Neural progenitor cell (in vitro differentiated cells): ENCODE results near the gene ARID2. TPM values are rescaled to one million over a fixed set of nuclear protein-coding genes. Genes with fewer than 3 reads are reported as not detected.

Experiments
- DNase-seq: peaks from one replicate; pipeline ENCODE4 v3.0.0-alpha.2; 2016; ENCODE audit warnings: low spot score
- H2AFZ ChIP-seq: fragments of 200-600 bp; sonication (generic); replicated peaks from 2 replicates; pipeline ENCODE4 v1.6.1; 2016; ENCODE audit warnings: antibody characterized with exemption
- H3F3A ChIP-seq: fragments of 200-600 bp; sonication (generic); 2 replicates; pipeline ENCODE4 v1.6.1; 2016; ENCODE audit warnings: antibody characterized with exemption, low read depth
- H3K27ac ChIP-seq: fragments of 200-600 bp; sonication (generic); 2 replicates; pipeline ENCODE4 v1.5.1; 2016; ENCODE audit warnings: mild to moderate bottlenecking
- H3K27me3 ChIP-seq: fragments of 200-600 bp; sonication (generic); 2 replicates; pipeline ENCODE4 v1.6.1; 2016; ENCODE audit warnings: mild to moderate bottlenecking, moderate library complexity
- H3K36me3 ChIP-seq: fragments of 200-600 bp; sonication (generic); 2 replicates; pipeline ENCODE4 v1.5.1; 2016
- H3K4me1 ChIP-seq: fragments of 200-600 bp; sonication (generic); 2 replicates; pipeline ENCODE4 v1.6.1; 2016; ENCODE audit warnings: mixed run types
- H3K4me2 ChIP-seq: fragments of 200-600 bp; sonication (generic); 2 replicates; pipeline ENCODE4 v1.6.1; 2016
- H3K4me3 ChIP-seq: fragments of 200-600 bp; sonication (generic); 2 replicates; pipeline ENCODE4 v1.5.1; 2016
- H3K79me2 ChIP-seq: fragments of 200-600 bp; sonication (generic); 2 replicates; pipeline ENCODE4 v1.6.1; 2016; ENCODE audit warnings: low read depth
- H3K9ac ChIP-seq: fragments of 200-600 bp; sonication (generic); 2 replicates; pipeline ENCODE4 v1.6.1; 2016
- H3K9me3 ChIP-seq: fragments of 200-600 bp; sonication (generic); 2 replicates; pipeline ENCODE4 v1.5.1; 2016; ENCODE audit warnings: low read depth
- H4K20me1 ChIP-seq: fragments of 200-600 bp; sonication (generic); 2 replicates; pipeline ENCODE4 v1.6.1; 2016; ENCODE audit warnings: low read depth
- H3K27ac Mint-ChIP-seq: 3 replicates; pipeline ENCODE4 v1.8.0; 2021; ENCODE audit warnings: mixed read lengths
- H3K27me3 Mint-ChIP-seq: 2 replicates; pipeline ENCODE4 v1.8.0; 2022; ENCODE audit warnings: low read depth, mild to moderate bottlenecking, inconsistent platforms, moderate library complexity, mixed read lengths; ENCODE audit not compliant: insufficient read depth
- H3K36me3 Mint-ChIP-seq: 3 replicates; pipeline ENCODE4 v1.8.0; 2021; ENCODE audit warnings: mixed read lengths
- H3K4me1 Mint-ChIP-seq: 3 replicates; pipeline ENCODE4 v1.8.0; 2021; ENCODE audit warnings: mixed read lengths
- H3K4me3 Mint-ChIP-seq: 3 replicates; pipeline ENCODE4 v1.8.0; 2021; ENCODE audit warnings: mild to moderate bottlenecking, moderate library complexity, mixed read lengths
- H3K9me3 Mint-ChIP-seq: 3 replicates; pipeline ENCODE4 v1.8.0; 2020; ENCODE audit warnings: mixed read lengths
- CTCF ChIP-seq: fragments of 200-600 bp; sonication (generic); IDR thresholded peaks from 2 replicates; pipeline ENCODE4 v1.5.1; 2017; ENCODE audit warnings: antibody characterized with exemption, mild to moderate bottlenecking
- EZH2 ChIP-seq: fragments of 200-600 bp; sonication (generic); IDR thresholded peaks from 2 replicates; pipeline ENCODE4 v1.6.1; 2017; ENCODE audit warnings: antibody characterized with exemption, mild to moderate bottlenecking, moderate library complexity
- EZH2phosphoT487 ChIP-seq: fragments of 200-600 bp; sonication (generic); IDR thresholded peaks from 2 replicates; pipeline ENCODE4 v1.6.1; 2017; ENCODE audit warnings: antibody characterized with exemption
- total RNA-seq: library from RNA; depleted of rRNA; stranded (reverse); fragments of >200 nt; gene quantifications from 2 replicates; pipeline ENCODE4 v1.2.3, GENCODE V29; 2015; ENCODE audit warnings: low replicate concordance

ARID2 gene
- total RNA-seq, 1 donor from 2014 or later: 86.4 TPM

GRCh38 chr12:45697371-45697770 is 32.1 kb upstream of the ARID2 start:
- peaks cover 2% of the 10 kb centered on the region for H3K27me3 Mint-ChIP-seq
- no peaks in the 10 kb centered on the region for H3F3A ChIP-seq
- H3K27me3 ChIP-seq: no peaks in the 10 kb centered on the region
- no peaks in the 10 kb centered on the region for H3K9me3 ChIP-seq
- H3K4me1 ChIP-seq: peaks cover 21% of the 10 kb centered on the region
- H3K27ac Mint-ChIP-seq: no peak overlapping the region
- no peak overlapping the region for H2AFZ ChIP-seq
- H3K9ac ChIP-seq: no peak overlapping the region
- TF ChIP-seq EZH2phosphoT487 (no peak), CTCF (no peak), EZH2 (no peak)
- no peaks in the 10 kb centered on the region for H4K20me1 ChIP-seq
- no peak overlapping the region for H3K4me3 Mint-ChIP-seq
- H3K4me1 Mint-ChIP-seq: no peaks in the 10 kb centered on the region
- DNase-seq: no peak
- no peak overlapping the region for H3K4me2 ChIP-seq
- H3K4me3 ChIP-seq: no peak overlapping the region
- H3K79me2 ChIP-seq: no peaks in the 10 kb centered on the region
- H3K36me3 ChIP-seq: no peaks in the 10 kb centered on the region
- H3K9me3 Mint-ChIP-seq: peaks cover 8% of the 10 kb centered on the region
- H3K36me3 Mint-ChIP-seq: peaks cover 2% of the 10 kb centered on the region
- H3K27ac ChIP-seq: no peak overlapping the region

GRCh38 chr12:45701296-45701695 is 28.2 kb upstream of the ARID2 start:
- Histone ChIP-seq H3K4me2 (no peak overlapping the region), H3K9me3 (no peaks in the 10 kb centered on the region), H3K27me3 (no peaks in the 10 kb centered on the region), H3K9ac (no peak overlapping the region), H4K20me1 (no peaks in the 10 kb centered on the region), H3K4me3 (no peak overlapping the region), H3K4me1 (peaks cover 8% of the 10 kb centered on the region), H3F3A (no peaks in the 10 kb centered on the region), H3K79me2 (no peaks in the 10 kb centered on the region), H3K36me3 (no peaks in the 10 kb centered on the region), H2AFZ (no peak overlapping the region), H3K27ac (no peak overlapping the region)
- Mint-ChIP-seq H3K9me3 (peaks cover 5% of the 10 kb centered on the region), H3K4me1 (no peaks in the 10 kb centered on the region), H3K27me3 (no peaks in the 10 kb centered on the region), H3K36me3 (peaks cover 2% of the 10 kb centered on the region), H3K27ac (no peak overlapping the region), H3K4me3 (no peak overlapping the region)
- TF ChIP-seq EZH2 (no peak), EZH2phosphoT487 (no peak), CTCF (no peak)
- DNase-seq: no peak

GRCh38 chr12:45703942-45704341 is 25.6 kb upstream of the ARID2 start:
- no peak overlapping the region for H3K4me2 ChIP-seq
- no peaks in the 10 kb centered on the region for H3K36me3 ChIP-seq
- Mint-ChIP-seq H3K27me3 (no peaks in the 10 kb centered on the region), H3K4me3 (no peak overlapping the region), H3K36me3 (no peaks in the 10 kb centered on the region), H3K9me3 (peaks cover 2% of the 10 kb centered on the region), H3K27ac (no peak overlapping the region), H3K4me1 (no peaks in the 10 kb centered on the region)
- H4K20me1 ChIP-seq: no peaks in the 10 kb centered on the region
- H3F3A ChIP-seq: no peaks in the 10 kb centered on the region
- DNase-seq: no peak
- no peak for TF ChIP-seq CTCF
- no peak for TF ChIP-seq EZH2
- TF ChIP-seq EZH2phosphoT487: no peak
- no peaks in the 10 kb centered on the region for H3K9me3 ChIP-seq
- no peak overlapping the region for H2AFZ ChIP-seq
- H3K27ac ChIP-seq: no peak overlapping the region
- no peaks in the 10 kb centered on the region for H3K79me2 ChIP-seq
- peaks cover 18% of the 10 kb centered on the region for H3K4me1 ChIP-seq
- H3K27me3 ChIP-seq: no peaks in the 10 kb centered on the region
- H3K9ac ChIP-seq: no peak overlapping the region
- H3K4me3 ChIP-seq: no peak overlapping the region
